Stimulated activated naive CD4-positive, alpha-beta T cell treated with Interleukin-2 at 50 U/mL for 16 hours (primary cell): ENCODE results near the gene KLF17.

Experiments used
- DNase-seq: peaks from one replicate; lab custom pipeline; 2025; lab: John Stamatoyannopoulos, UW

The KLF17 gene

GRCh38 chr1:44118682-44119081 is at the start of gene KLF17:
KLF17 (plus strand) TSS chr1:44118821; CDS start chr1:44118908, 87 bp downstream.
- no peak for DNase-seq

- no peak for DNase-seq
Measured at GRCh38 chr1:44071461-44071860, 47.2 kb upstream of the KLF17 start.

- DNase-seq = no peak
Measured at GRCh38 chr1:44072204-44072603, 46.4 kb upstream of the KLF17 start.

- no peak for DNase-seq
Measured at GRCh38 chr1:44072821-44073220, 45.8 kb upstream of the KLF17 start.

- DNase-seq = no peak
Measured at GRCh38 chr1:44073528-44073927, 45.1 kb upstream of the KLF17 start.

- DNase-seq = no peak
Measured at GRCh38 chr1:44074415-44074814, 44.2 kb upstream of the KLF17 start.

GRCh38 chr1:44076066-44076465 is 42.6 kb upstream of the KLF17 start:
- no peak for DNase-seq

- DNase-seq = no peak
Measured at GRCh38 chr1:44077421-44077820, 41.2 kb upstream of the KLF17 start.

- DNase-seq = no peak
Measured at GRCh38 chr1:44078104-44078503, 40.5 kb upstream of the KLF17 start.

GRCh38 chr1:44079566-44079965 is 39.1 kb upstream of the KLF17 start:
- DNase-seq = no peak

- no peak for DNase-seq
Measured at GRCh38 chr1:44084998-44085675, 33.5 kb upstream of the KLF17 start.

- DNase-seq = no peak
Measured at GRCh38 chr1:44086692-44087474, 31.7 kb upstream of the KLF17 start.

GRCh38 chr1:44089371-44090048 is 29.1 kb upstream of the KLF17 start:
- no peak for DNase-seq

- no peak for DNase-seq
Measured at GRCh38 chr1:44090429-44091252, 28.0 kb upstream of the KLF17 start.

GRCh38 chr1:44094047-44094446 is 24.6 kb upstream of the KLF17 start:
- no peak for DNase-seq

GRCh38 chr1:44100183-44100868 is 18.3 kb upstream of the KLF17 start:
- no peak for DNase-seq

- no peak for DNase-seq
Measured at GRCh38 chr1:44101328-44101727, 17.3 kb upstream of the KLF17 start.

- no peak for DNase-seq
Measured at GRCh38 chr1:44103270-44104131, 15.1 kb upstream of the KLF17 start.

- DNase-seq = no peak
Measured at GRCh38 chr1:44105810-44106209, 12.8 kb upstream of the KLF17 start.

- DNase-seq = no peak
Measured at GRCh38 chr1:44108241-44108640, 10.4 kb upstream of the KLF17 start.

GRCh38 chr1:44108971-44109370 is 9.7 kb upstream of the KLF17 start:
- DNase-seq = no peak
